ENCODE results near the gene NOL7.

Gene NOL7

DNA sequence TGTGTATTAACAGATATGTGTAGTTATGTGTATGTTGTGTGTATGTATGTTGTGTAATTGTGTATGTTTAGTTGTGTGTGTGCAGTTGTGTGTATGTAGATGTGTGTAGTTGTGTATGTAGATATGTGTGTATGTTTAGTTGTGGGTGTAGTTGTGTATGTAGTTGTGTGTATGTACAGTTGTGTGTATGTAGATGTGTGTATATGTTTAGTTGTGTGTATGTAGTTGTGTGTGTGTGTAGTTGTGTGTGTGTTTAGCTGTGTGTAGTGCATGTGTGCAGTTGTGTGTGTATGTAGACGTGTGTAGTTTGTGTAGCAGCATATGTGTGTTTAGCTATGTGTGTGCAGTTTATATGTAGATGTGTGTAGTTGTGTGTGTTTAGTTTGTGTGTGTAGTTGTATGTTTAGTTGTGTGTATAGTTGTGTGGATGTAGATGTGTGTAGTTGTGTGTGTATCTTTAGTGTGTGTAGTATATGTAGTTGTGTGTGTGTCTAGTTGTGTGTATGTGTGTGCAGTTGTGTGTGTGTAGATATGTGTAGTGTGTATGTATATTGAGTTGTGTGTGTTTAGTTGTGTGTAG is 24.5 kb upstream of the NOL7 start:
- peak overlapping the region; percentile 83 for H3K23ac ChIP-seq (ENCODE audit: low read length)
- H3K9me3 ChIP-seq (ENCODE audit: insufficient read depth, low read depth, low read length), result no peaks in the 10 kb centered on the region
- no peak overlapping the region for H2BK12ac ChIP-seq (ENCODE audit: low read length)
- H4K12ac ChIP-seq (ENCODE audit: low read depth, low read length), result no peak overlapping the region
- no peak overlapping the region for H3K18ac ChIP-seq (ENCODE audit: low read length)
- H2AFZ ChIP-seq (ENCODE audit: insufficient read depth, low read length, poor library complexity), result no peak overlapping the region
- no peak overlapping the region for H3K4ac ChIP-seq (ENCODE audit: low read depth, low read length)
- no peak overlapping the region for H3K4me3 ChIP-seq (ENCODE audit: low read depth, low read length)
- H3K4me2 ChIP-seq (ENCODE audit: low read length), result no peak overlapping the region
- no peaks in the 10 kb centered on the region for H3K79me2 ChIP-seq (ENCODE audit: control insufficient read depth, insufficient read depth, low read length, poor library complexity)
- H3K27ac ChIP-seq (ENCODE audit: low read depth, low read length), result no peak overlapping the region
- WGBS (ENCODE audit: extremely low coverage, insufficient coverage, insufficient read length), result no CpG with 5 or more reads among the region's 1 CpG
- H3K4me1 ChIP-seq (ENCODE audit: control insufficient read depth in 1 of 2, insufficient read depth in 2 of 2, low read length in 2 of 2), result no peaks in the 10 kb centered on the region
- no peak overlapping the region for H2BK120ac ChIP-seq (ENCODE audit: insufficient read depth, low read length, poor library complexity)
- no peak overlapping the region for H3K14ac ChIP-seq (ENCODE audit: low read length)
- H2AK5ac ChIP-seq (ENCODE audit: low read length), result no peak overlapping the region
- H3K36me3 ChIP-seq (ENCODE audit: control insufficient read depth in 1 of 2, insufficient read depth in 2 of 2, low read length in 2 of 2), result peaks cover 14 to 21% of the 10 kb centered on the region in 2 experiments
- no peak overlapping the region for H4K91ac ChIP-seq (ENCODE audit: low read depth, low read length)
- no peak for DNase-seq
- no peak overlapping the region for H2BK5ac ChIP-seq (ENCODE audit: low read depth, low read length, poor library complexity)
- no peak overlapping the region for H3K9ac ChIP-seq (ENCODE audit: low read length)
- no peak overlapping the region for H4K8ac ChIP-seq (ENCODE audit: low read depth, low read length)
- no peaks in the 10 kb centered on the region for H3K27me3 ChIP-seq (ENCODE audit: insufficient read depth, low read length)
- no peaks in the 10 kb centered on the region for H3K79me1 ChIP-seq (ENCODE audit: low read length)

DNA sequence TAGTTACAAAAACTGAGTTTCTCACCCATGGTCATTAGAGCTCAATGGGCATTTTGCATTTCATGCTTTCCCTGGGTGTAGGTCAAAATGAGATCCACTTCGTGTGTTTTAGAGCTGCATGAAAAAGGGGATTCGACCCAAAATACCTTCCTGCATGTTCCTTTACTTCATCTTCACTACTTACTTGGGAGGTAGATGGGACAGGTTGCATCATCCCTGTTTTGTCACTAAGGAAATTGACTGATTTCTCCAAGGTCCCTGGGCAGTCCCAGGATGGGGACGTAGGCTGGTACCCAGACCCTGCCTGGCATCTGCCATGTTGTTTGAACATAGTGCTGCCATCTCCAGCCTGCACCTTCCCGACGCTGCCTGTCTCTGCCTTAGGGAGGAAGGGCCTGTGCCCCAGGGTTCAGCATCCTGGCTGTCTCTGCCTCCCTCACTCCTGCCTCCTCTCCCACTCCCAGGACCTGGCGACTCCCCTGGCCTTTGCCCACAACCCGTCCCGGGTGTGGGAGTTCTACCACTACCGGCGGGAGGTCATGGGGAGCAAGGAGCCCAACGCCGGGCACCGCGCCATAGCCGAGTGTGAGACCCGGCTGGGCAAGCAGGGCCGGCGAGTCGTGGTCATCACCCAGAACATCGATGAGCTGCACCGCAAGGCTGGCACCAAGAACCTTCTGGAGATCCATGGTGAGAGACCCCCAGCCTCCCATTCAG is 23.8 kb upstream of the NOL7 start:
- WGBS (ENCODE audit: extremely low coverage, insufficient coverage, insufficient read length), result no CpG with 5 or more reads among the region's 21 CpGs
- H3K18ac ChIP-seq (ENCODE audit: low read length), result no peak overlapping the region

DNA sequence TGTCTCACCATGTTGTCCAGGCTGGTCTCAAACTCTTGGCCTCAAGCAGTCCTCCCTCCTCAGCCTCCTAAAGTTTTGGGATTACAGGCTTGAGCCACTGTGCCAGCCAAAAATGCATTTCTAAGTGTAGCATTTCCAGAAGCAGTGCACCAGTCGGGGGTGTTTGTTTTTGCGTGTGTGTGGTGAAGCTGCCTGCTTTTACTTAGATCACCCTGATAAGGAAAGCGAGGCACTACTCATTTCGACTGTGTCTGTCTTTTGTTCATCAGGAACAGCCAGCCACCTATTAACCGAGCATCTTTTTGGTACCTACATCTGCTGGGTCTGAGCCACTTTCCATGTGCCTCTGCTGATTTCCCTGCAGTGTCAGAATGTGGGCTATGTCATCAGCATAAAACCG is 22.0 kb upstream of the NOL7 start:
- no peaks in the 10 kb centered on the region for H3K79me2 ChIP-seq (ENCODE audit: control insufficient read depth, insufficient read depth, low read length, poor library complexity)
- no peak overlapping the region for H3K27ac ChIP-seq (ENCODE audit: low read depth, low read length)
- no CpG with 5 or more reads among the region's 6 CpGs for WGBS (ENCODE audit: extremely low coverage, insufficient coverage, insufficient read length)
- H3K79me1 ChIP-seq (ENCODE audit: low read length), result no peaks in the 10 kb centered on the region
- no peak overlapping the region for H3K4me2 ChIP-seq (ENCODE audit: low read length)
- no peak overlapping the region for H2BK5ac ChIP-seq (ENCODE audit: low read depth, low read length, poor library complexity)
- H4K91ac ChIP-seq (ENCODE audit: low read depth, low read length), result no peak overlapping the region
- DNase-seq, result no peak
- no peak overlapping the region for H3K23ac ChIP-seq (ENCODE audit: low read length)
- no peak overlapping the region for H2BK12ac ChIP-seq (ENCODE audit: low read length)
- no peak overlapping the region for H3K4ac ChIP-seq (ENCODE audit: low read depth, low read length)
- H3K9ac ChIP-seq (ENCODE audit: low read length), result no peak overlapping the region
- H2BK120ac ChIP-seq (ENCODE audit: insufficient read depth, low read length, poor library complexity), result no peak overlapping the region
- no peak overlapping the region for H3K18ac ChIP-seq (ENCODE audit: low read length)
- no peak overlapping the region for H2AK5ac ChIP-seq (ENCODE audit: low read length)
- no peak overlapping the region for H3K14ac ChIP-seq (ENCODE audit: low read length)
- no peak overlapping the region for H4K8ac ChIP-seq (ENCODE audit: low read depth, low read length)
- H3K4me1 ChIP-seq (ENCODE audit: control insufficient read depth in 1 of 2, insufficient read depth in 2 of 2, low read length in 2 of 2), result no peaks in the 10 kb centered on the region
- no peaks in the 10 kb centered on the region for H3K9me3 ChIP-seq (ENCODE audit: insufficient read depth, low read depth, low read length)
- no peaks in the 10 kb centered on the region for H3K27me3 ChIP-seq (ENCODE audit: insufficient read depth, low read length)
- H3K4me3 ChIP-seq (ENCODE audit: low read depth, low read length), result no peak overlapping the region
- H4K12ac ChIP-seq (ENCODE audit: low read depth, low read length), result no peak overlapping the region
- no peak overlapping the region for H2AFZ ChIP-seq (ENCODE audit: insufficient read depth, low read length, poor library complexity)
- peaks cover 13 to 24% of the 10 kb centered on the region in 2 experiments for H3K36me3 ChIP-seq (ENCODE audit: control insufficient read depth in 1 of 2, insufficient read depth in 2 of 2, low read length in 2 of 2)

More for the DNA sequence above, 23.8 kb upstream of the NOL7 start:
- Histone ChIP-seq H3K4me3 (ENCODE audit: low read depth, low read length) (no peak overlapping the region), H3K4me1 (ENCODE audit: control insufficient read depth in 1 of 2, insufficient read depth in 2 of 2, low read length in 2 of 2) (no peaks in the 10 kb centered on the region), H2AK5ac (ENCODE audit: low read length) (no peak overlapping the region), H3K79me1 (ENCODE audit: low read length) (no peaks in the 10 kb centered on the region), H3K27ac (ENCODE audit: low read depth, low read length) (no peak overlapping the region), H3K27me3 (ENCODE audit: insufficient read depth, low read length) (no peaks in the 10 kb centered on the region), H3K14ac (ENCODE audit: low read length) (no peak overlapping the region), H3K9me3 (ENCODE audit: insufficient read depth, low read depth, low read length) (no peaks in the 10 kb centered on the region), H2BK120ac (ENCODE audit: insufficient read depth, low read length, poor library complexity) (no peak overlapping the region), H3K4ac (ENCODE audit: low read depth, low read length) (no peak overlapping the region), H4K91ac (ENCODE audit: low read depth, low read length) (no peak overlapping the region), H2BK12ac (ENCODE audit: low read length) (no peak overlapping the region), H4K12ac (ENCODE audit: low read depth, low read length) (no peak overlapping the region), H3K23ac (ENCODE audit: low read length) (no peak overlapping the region), H3K4me2 (ENCODE audit: low read length) (no peak overlapping the region), H3K36me3 (ENCODE audit: control insufficient read depth in 1 of 2, insufficient read depth in 2 of 2, low read length in 2 of 2) (peaks cover 15 to 21% of the 10 kb centered on the region in 2 experiments), H3K9ac (ENCODE audit: low read length) (no peak overlapping the region), H3K79me2 (ENCODE audit: control insufficient read depth, insufficient read depth, low read length, poor library complexity) (no peaks in the 10 kb centered on the region), H4K8ac (ENCODE audit: low read depth, low read length) (no peak overlapping the region), H2BK5ac (ENCODE audit: low read depth, low read length, poor library complexity) (no peak overlapping the region), H2AFZ (ENCODE audit: insufficient read depth, low read length, poor library complexity) (no peak overlapping the region)
- DNase-seq, result no peak

DNA sequence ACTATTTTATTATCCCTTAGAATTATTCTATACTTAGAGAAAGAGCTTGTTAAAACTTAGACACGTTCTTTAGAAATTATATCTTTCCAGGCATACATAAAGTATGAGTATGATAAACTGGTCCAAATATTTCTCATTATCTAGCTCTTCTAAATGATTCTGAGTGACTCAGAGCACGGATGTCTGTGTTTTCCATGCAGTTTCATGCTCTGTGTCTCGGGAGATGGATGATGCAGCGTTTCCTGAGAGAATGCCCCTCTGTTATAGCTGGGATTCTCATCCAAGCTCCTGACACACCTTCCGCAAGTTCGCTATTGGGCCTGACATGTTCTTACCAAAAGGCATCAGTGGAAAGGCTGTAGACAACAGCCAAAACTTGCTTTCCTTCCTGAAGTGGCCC is 21.4 kb upstream of the NOL7 start:
- H3K14ac ChIP-seq (ENCODE audit: low read length), result no peak overlapping the region
- no peaks in the 10 kb centered on the region for H3K79me2 ChIP-seq (ENCODE audit: control insufficient read depth, insufficient read depth, low read length, poor library complexity)
- no peak overlapping the region for H3K23ac ChIP-seq (ENCODE audit: low read length)
- no peak overlapping the region for H3K4me2 ChIP-seq (ENCODE audit: low read length)
- no peak overlapping the region for H3K4ac ChIP-seq (ENCODE audit: low read depth, low read length)
- H3K18ac ChIP-seq (ENCODE audit: low read length), result no peak overlapping the region
- H2BK5ac ChIP-seq (ENCODE audit: low read depth, low read length, poor library complexity), result no peak overlapping the region
- no peak overlapping the region for H4K8ac ChIP-seq (ENCODE audit: low read depth, low read length)
- WGBS (ENCODE audit: extremely low coverage, insufficient coverage, insufficient read length), result no CpG with 5 or more reads among the region's 6 CpGs
- H3K36me3 ChIP-seq (ENCODE audit: control insufficient read depth in 1 of 2, insufficient read depth in 2 of 2, low read length in 2 of 2), result peaks cover 12 to 29% of the 10 kb centered on the region in 2 experiments
- H3K27me3 ChIP-seq (ENCODE audit: insufficient read depth, low read length), result no peaks in the 10 kb centered on the region
- no peaks in the 10 kb centered on the region for H3K79me1 ChIP-seq (ENCODE audit: low read length)
- no peak overlapping the region for H2AFZ ChIP-seq (ENCODE audit: insufficient read depth, low read length, poor library complexity)
- H3K9me3 ChIP-seq (ENCODE audit: insufficient read depth, low read depth, low read length), result no peaks in the 10 kb centered on the region
- no peak overlapping the region for H2BK12ac ChIP-seq (ENCODE audit: low read length)
- H3K4me1 ChIP-seq (ENCODE audit: control insufficient read depth in 1 of 2, insufficient read depth in 2 of 2, low read length in 2 of 2), result no peaks in the 10 kb centered on the region
- H4K12ac ChIP-seq (ENCODE audit: low read depth, low read length), result no peak overlapping the region
- no peak overlapping the region for H2AK5ac ChIP-seq (ENCODE audit: low read length)
- no peak overlapping the region for H3K9ac ChIP-seq (ENCODE audit: low read length)
- no peak for DNase-seq
- no peak overlapping the region for H4K91ac ChIP-seq (ENCODE audit: low read depth, low read length)
- no peak overlapping the region for H3K27ac ChIP-seq (ENCODE audit: low read depth, low read length)
- H3K4me3 ChIP-seq (ENCODE audit: low read depth, low read length), result no peak overlapping the region
- H2BK120ac ChIP-seq (ENCODE audit: insufficient read depth, low read length, poor library complexity), result no peak overlapping the region

Data from trophoblast cell (in vitro differentiated cells and primary cell).